GM19452 (cell line): ENCODE measurements around the gene ODF4.
"Not testable (repeated sequence)": the region's sequence is repeated elsewhere in the genome, so short reads cannot be mapped to it uniquely, and the experiment has no call there.

Experiments
- ATAC-seq: cut with Tn5 transposase; IDR thresholded peaks from one replicate; pipeline ENCODE4 v1.9.1; 2021; ENCODE audit not compliant: unreplicated experiment

ODF4 gene

GRCh38 chr17:8393470-8394231, 54.0 kb downstream of the ODF4 start:
- no peak for ATAC-seq

GRCh38 chr17:8394497-8394896, 54.9 kb downstream of the ODF4 start:
- ATAC-seq, result not testable (repeated sequence)
